H1 (cell line): ENCODE results near the gene ACACB. TPM values are rescaled to one million over a fixed set of nuclear protein-coding genes. Genes with fewer than 3 reads are reported as not detected.

ENCODE experiments used
- CTCF ChIA-PET: fragments of 300-600 bp; sonication (Branson Sonifier 250); formaldehyde crosslinking; loops from one replicate; lab custom pipeline; 2021; ENCODE audit not compliant: partially characterized antibody; lab: Charles Lee
- POLR2A ChIA-PET: fragments of 300-600 bp; sonication (Branson Sonifier 250); formaldehyde crosslinking; loops from one replicate; lab custom pipeline; 2021; ENCODE audit warnings: inconsistent platforms; ENCODE audit not compliant: partially characterized antibody; lab: Charles Lee
- DNase-seq, 2 experiments: peaks; one replicate each; pipeline versions ENCODE4 v3.0.0 to v3.0.0-alpha.2; 2010 to 2022; ENCODE audit warnings: low spot score in 2 of 2, low read depth in 1 of 2, mixed read lengths in 1 of 2
- FAIRE-seq: peaks from 2 replicates; lab custom pipeline; 2011; peaks lifted over from hg19 to GRCh38; lab: Jason Lieb, UNC
- H2AFZ ChIP-seq: 2 replicates; pipeline ENCODE4 v1.8.1; 2012; ENCODE audit warnings: low read length, inconsistent platforms
- H2AK5ac ChIP-seq: 2 replicates; pipeline ENCODE4 v1.6.1; 2013; ENCODE audit warnings: low read depth, low read length
- H2BK120ac ChIP-seq: replicated peaks from 2 replicates; pipeline ENCODE3; 2013; ENCODE audit warnings: low read depth, low read length, inconsistent platforms
- H2BK12ac ChIP-seq: 2 replicates; pipeline ENCODE4 v1.6.1; 2013; ENCODE audit warnings: low read depth, low read length
- H2BK15ac ChIP-seq: 2 replicates; pipeline ENCODE4 v1.6.1; 2013; ENCODE audit warnings: low read length
- H2BK20ac ChIP-seq: 2 replicates; pipeline ENCODE4 v1.6.1; 2013; ENCODE audit warnings: low read length
- H2BK5ac ChIP-seq: 2 replicates; pipeline ENCODE4 v1.6.1; 2013; ENCODE audit warnings: low read depth, low read length
- H3K14ac ChIP-seq: 2 replicates; pipeline ENCODE4 v1.6.1; 2013; ENCODE audit warnings: inconsistent platforms; ENCODE audit not compliant: insufficient read length
- H3K18ac ChIP-seq: 2 replicates; pipeline ENCODE4 v1.6.1; 2013; ENCODE audit warnings: low read length; ENCODE audit errors: extremely low read depth
- H3K23ac ChIP-seq: 2 replicates; pipeline ENCODE4 v1.6.1; 2013; ENCODE audit warnings: inconsistent platforms; ENCODE audit not compliant: insufficient read length
- H3K23me2 ChIP-seq: 2 replicates; pipeline ENCODE4 v1.6.1; 2013; ENCODE audit warnings: low read depth, low read length
- H3K27ac ChIP-seq: 2 replicates; pipeline ENCODE4 v1.6.1; 2011; ENCODE audit warnings: low read depth, low read length, inconsistent platforms
- H3K27me3 ChIP-seq, 4 experiments: replicated peaks in 1 of 4; 1 replicate in 1 of 4; 2 replicates in 3 of 4; pipeline versions ENCODE4 v1.6.1 to v1.8.1; 2011 to 2013; ENCODE audit warnings: low read length in 3 of 4, mild to moderate bottlenecking in 3 of 4, inconsistent platforms in 2 of 4, mixed read lengths in 2 of 4, moderate library complexity in 1 of 4; ENCODE audit not compliant: control insufficient read depth in 3 of 4, insufficient read depth in 3 of 4; ENCODE audit errors: extremely low read depth in 1 of 4
- H3K36me3 ChIP-seq, 4 experiments: 2 replicates each; pipeline versions ENCODE4 v1.6.1 to v1.8.1; 2011 to 2013; ENCODE audit warnings: mild to moderate bottlenecking in 4 of 4, low read length in 3 of 4, moderate library complexity in 2 of 4, control low read depth in 1 of 4, inconsistent platforms in 1 of 4; ENCODE audit not compliant: insufficient read depth in 4 of 4, control insufficient read depth in 2 of 4
- H3K4ac ChIP-seq: replicated peaks from 2 replicates; pipeline ENCODE3; 2013; ENCODE audit warnings: low read length, low read depth, mixed read lengths, inconsistent platforms; ENCODE audit not compliant: insufficient read length
- H3K4me1 ChIP-seq, 4 experiments: replicated peaks in 1 of 4; 1 replicate in 1 of 4; 2 replicates in 3 of 4; pipeline versions ENCODE4 v1.6.1 to v1.8.1; 2011 to 2013; ENCODE audit warnings: low read length in 3 of 4, inconsistent platforms in 2 of 4, mixed read lengths in 1 of 4; ENCODE audit not compliant: insufficient read depth in 4 of 4, control insufficient read depth in 3 of 4
- H3K4me2 ChIP-seq, 2 experiments: 2 replicates each; pipeline versions ENCODE4 v1.6.1 to v1.8.1; 2011 to 2013; ENCODE audit warnings: low read depth in 2 of 2, low read length in 2 of 2, control low read depth in 1 of 2, inconsistent platforms in 1 of 2, mild to moderate bottlenecking in 1 of 2; ENCODE audit not compliant: insufficient read depth in 1 of 2
- H3K4me3 ChIP-seq, 4 experiments: fragments of 200-600, 300-600 bp in 1 of 4; sonication (generic), shearing (Covaris generic), sonication (Bioruptor Twin) in 1 of 4; 2 replicates each; pipeline versions ENCODE4 v1.5.1 to v1.8.1; 2011 to 2016; ENCODE audit warnings: low read length in 4 of 4, low read depth in 3 of 4, control low read depth in 2 of 4, inconsistent platforms in 2 of 4, mild to moderate bottlenecking in 2 of 4, mixed read lengths in 1 of 4, moderate library complexity in 1 of 4; ENCODE audit not compliant: insufficient read depth in 2 of 4; ENCODE audit errors: extremely low read depth in 1 of 4
- H3K56ac ChIP-seq: replicated peaks from 2 replicates; pipeline ENCODE3; 2013; ENCODE audit warnings: low read depth, mild to moderate bottlenecking, mixed read lengths, low read length, inconsistent platforms; ENCODE audit not compliant: insufficient read length
- H3K79me1 ChIP-seq: 2 replicates; pipeline ENCODE4 v1.6.1; 2013; ENCODE audit warnings: low read depth, low read length, control low read depth
- H3K79me2 ChIP-seq, 2 experiments: 2 replicates each; pipeline versions ENCODE4 v1.6.1 to v1.8.1; 2012 to 2013; ENCODE audit warnings: low read length in 2 of 2, mild to moderate bottlenecking in 2 of 2, inconsistent platforms in 1 of 2; ENCODE audit not compliant: insufficient read depth in 2 of 2, control insufficient read depth in 1 of 2
- H3K9ac ChIP-seq, 4 experiments: replicated peaks in 1 of 4; 1 replicate in 1 of 4; 2 replicates in 3 of 4; pipeline versions ENCODE4 v1.6.1 to v1.8.1; 2011 to 2013; ENCODE audit warnings: low read depth in 3 of 4, low read length in 3 of 4, control low read depth in 2 of 4, mild to moderate bottlenecking in 2 of 4, moderate library complexity in 2 of 4, inconsistent platforms in 1 of 4; ENCODE audit errors: extremely low read depth in 1 of 4
- H3K9me3 ChIP-seq, 2 experiments: 2 replicates each; pipeline versions ENCODE4 v1.6.1 to v1.8.1; 2012 to 2013; ENCODE audit warnings: mild to moderate bottlenecking in 2 of 2, moderate library complexity in 2 of 2, control low read depth in 1 of 2, inconsistent platforms in 1 of 2, low read depth in 1 of 2, low read length in 1 of 2, mixed read lengths in 1 of 2; ENCODE audit not compliant: insufficient read depth in 2 of 2
- H4K20me1 ChIP-seq, 2 experiments: replicated peaks in 1 of 2; 2 replicates each; pipeline versions ENCODE3 to v1.8.1; 2011 to 2013; ENCODE audit warnings: inconsistent platforms in 2 of 2, low read length in 2 of 2, mild to moderate bottlenecking in 1 of 2; ENCODE audit not compliant: insufficient read depth in 2 of 2, control insufficient read depth in 1 of 2
- H4K5ac ChIP-seq: 2 replicates; pipeline ENCODE4 v1.6.1; 2013; ENCODE audit warnings: low read length, low read depth, mixed read lengths, inconsistent platforms; ENCODE audit not compliant: insufficient read length
- H4K8ac ChIP-seq: 2 replicates; pipeline ENCODE4 v1.8.0; 2013; ENCODE audit warnings: mild to moderate bottlenecking, moderate library complexity, low read length, inconsistent platforms; ENCODE audit not compliant: insufficient read depth; ENCODE audit errors: extremely low read depth
- H4K91ac ChIP-seq: replicated peaks from 2 replicates; pipeline ENCODE3; 2013; ENCODE audit warnings: low read length, mixed read lengths, inconsistent platforms; ENCODE audit not compliant: insufficient read length
- BACH1 ChIP-seq: IDR thresholded peaks from 2 replicates; pipeline ENCODE4 v1.6.1; 2012; ENCODE audit warnings: low read length, improper control_type of control experiment
- CBX5 ChIP-seq: fragments of 300-800, 300-1000 bp; sonication (generic); IDR thresholded peaks from 2 replicates; pipeline ENCODE4 v1.7.1; 2016; ENCODE audit warnings: antibody characterized with exemption, low read length, low read depth
- CTBP2 ChIP-seq: IDR thresholded peaks from 2 replicates; pipeline ENCODE4 v1.7.0; 2011; ENCODE audit warnings: borderline replicate concordance, mild to moderate bottlenecking, moderate library complexity, mixed read lengths, low read length; ENCODE audit not compliant: insufficient read depth, insufficient read length
- NANOG ChIP-seq: IDR thresholded peaks from 2 replicates; pipeline ENCODE4 v1.6.1; 2011; ENCODE audit warnings: low read length, low read depth, mild to moderate bottlenecking, inconsistent platforms; ENCODE audit not compliant: insufficient read depth, poor library complexity, severe bottlenecking
- POU5F1 ChIP-seq: IDR thresholded peaks from 2 replicates; pipeline ENCODE4 v1.6.1; 2011; ENCODE audit warnings: low read depth, mild to moderate bottlenecking, low read length, moderate library complexity
- RBBP5 ChIP-seq: IDR thresholded peaks from 2 replicates; pipeline ENCODE4 v1.7.1; 2012; ENCODE audit warnings: low read depth, mild to moderate bottlenecking, inconsistent platforms, low read length, moderate library complexity, borderline replicate concordance
- RXRA ChIP-seq: IDR thresholded peaks from 2 replicates; pipeline ENCODE4 v1.6.1; 2011; ENCODE audit warnings: low read depth, mild to moderate bottlenecking, low read length, moderate library complexity; ENCODE audit not compliant: insufficient read depth
- SAP30 ChIP-seq: fragments of 300-600 bp; sonication (generic); IDR thresholded peaks from 2 replicates; pipeline ENCODE4 v1.7.1; 2012; ENCODE audit warnings: low read length, moderate library complexity, mild to moderate bottlenecking, inconsistent platforms; ENCODE audit not compliant: insufficient read depth, insufficient replicate concordance
- SIRT6 ChIP-seq: IDR thresholded peaks from one replicate; pipeline ENCODE4 v1.7.1; 2012; ENCODE audit warnings: low read length, inconsistent platforms
- SP4 ChIP-seq: IDR thresholded peaks from 2 replicates; pipeline ENCODE4 v1.6.1; 2012; ENCODE audit warnings: low read length, inconsistent platforms
- WGBS, 2 experiments: shearing (Covaris generic) in 1 of 2; methylation state at CpG; one replicate each; pipeline versions ENCODE4 v1.1.6 to v1.1.7; 2013 to 2015; ENCODE audit warnings: low lambda C conversion rate in 2 of 2, mixed read lengths in 2 of 2, inconsistent platforms in 1 of 2, low coverage in 1 of 2, missing lambda C conversion rate in 1 of 2; ENCODE audit not compliant: insufficient replicate concordance in 2 of 2, insufficient coverage in 1 of 2, insufficient read length in 1 of 2; ENCODE audit errors: extremely low coverage in 1 of 2, missing lambda C conversion rate in 1 of 2; 5-methylcytosine and 5-hydroxymethylcytosine counted together
- polyA plus RNA-seq, 7 experiments: library from polyadenylated mRNA; depleted of rRNA in 3 of 7; stranded (reverse) in 5 of 7; unstranded in 2 of 7; fragments of >200 nt in 5 of 7; fragments of 200-250 nt in 2 of 7; gene quantifications; 1 replicate in 5 of 7; 2 replicates in 1 of 7; 4 replicates in 1 of 7; pipeline versions ENCODE4 v1.2.1 to v1.2.3, GENCODE V29; 2011 to 2013; ENCODE audit warnings: missing spikeins in 2 of 7, mixed read lengths in 2 of 7
- total RNA-seq: library from RNA; stranded (reverse); fragmentation: NEBNext Ultra II Directional; extraction: Animal tissue kit (Norgen Biotek cat#: 25700); gene quantifications from 2 replicates; pipeline ENCODE4 v1.2.1, GENCODE V29; 2021

Gene ACACB
- total and polyA plus RNA-seq, 2 of the 8 experiments (the other 6 are each of a cell fraction or from before 2014, with no cell fraction given), result 5.8 to 15.3 TPM

- Histone ChIP-seq H3K4me2 (no peak overlapping the region), H3K9ac (peak overlapping the region in 1 of 4 experiments; percentile 24; a peak in 1 of 7 replicates), H2AK5ac (no peak overlapping the region), H2BK5ac (no peak overlapping the region), H3K18ac (no peak overlapping the region), H4K5ac (no peak overlapping the region), H2BK12ac (0 out of 2 replicates have a peak overlapping the region, but pooled peaks have one; percentile 43), H3K56ac (no peak overlapping the region), H4K8ac (no peak overlapping the region), H2BK15ac (no peak overlapping the region; the same call in 1 of the 2 replicates), H3K9me3 (no peaks in the 10 kb centered on the region), H3K27ac (no peak overlapping the region), H3K23me2 (no peaks in the 10 kb centered on the region), H4K20me1 (no peaks in the 10 kb centered on the region), H3K23ac (no peak overlapping the region), H3K36me3 (peaks cover 0 to under 1% (median 0%) of the 10 kb centered on the region in 4 experiments; a peak in 1 of 8 replicates), H2AFZ (peak overlapping the region; percentile 54; the same call in 1 of the 2 replicates), H3K79me1 (no peaks in the 10 kb centered on the region), H3K27me3 (no peaks in the 10 kb centered on the region; a peak in 1 of 7 replicates), H3K79me2 (no peaks in the 10 kb centered on the region), H4K91ac (no peak overlapping the region), H2BK20ac (no peak overlapping the region), H3K4me1 (peaks cover 2 to 11% (median 5%) of the 10 kb centered on the region in 4 experiments; a peak in 5 of 7 replicates), H3K4ac (no peak overlapping the region), H2BK120ac (no peak overlapping the region), H3K14ac (no peak overlapping the region), H3K4me3 (no peak overlapping the region)
- ChIA-PET CTCF (interaction anchor here (1.3 to 1.5 kb wide), 3 partner anchors 13 to 16 kb away, joined by 3 to 4 read pairs (median 4); no protein-coding TSS in a partner anchor), POLR2A (interaction anchor here (1.3 kb wide), 1 partner anchor 15 kb away, joined by 6 read pairs; no protein-coding TSS in a partner anchor)
- 89% methylated on average over 3 of the region's 3 CpGs; no CpG with 5 or more reads in 1 of the 2 experiments for WGBS, 2 experiments
- FAIRE-seq, result no peak
- no peak for DNase-seq
- no peak for TF ChIP-seq SIRT6
- TF ChIP-seq BACH1, result no peak
- no peak for TF ChIP-seq RBBP5
- no peak for TF ChIP-seq NANOG
- no peak for TF ChIP-seq CBX5
- TF ChIP-seq CTBP2, result no peak
- no peak for TF ChIP-seq SAP30
- no peak for TF ChIP-seq POU5F1
- no peak for TF ChIP-seq SP4
- no peak for TF ChIP-seq RXRA
Observed at GRCh38 chr12:109115404-109115757, 1.0 kb upstream of the ACACB start.
